GM21423 (cell line): ENCODE results near the gene BAHCC1.

Experiments used
- ATAC-seq: cut with Tn5 transposase; IDR thresholded peaks from one replicate; pipeline ENCODE4 v1.9.1; 2021; ENCODE audit warnings: mild to moderate bottlenecking, moderate library complexity; ENCODE audit not compliant: unreplicated experiment

BAHCC1 gene

DNA sequence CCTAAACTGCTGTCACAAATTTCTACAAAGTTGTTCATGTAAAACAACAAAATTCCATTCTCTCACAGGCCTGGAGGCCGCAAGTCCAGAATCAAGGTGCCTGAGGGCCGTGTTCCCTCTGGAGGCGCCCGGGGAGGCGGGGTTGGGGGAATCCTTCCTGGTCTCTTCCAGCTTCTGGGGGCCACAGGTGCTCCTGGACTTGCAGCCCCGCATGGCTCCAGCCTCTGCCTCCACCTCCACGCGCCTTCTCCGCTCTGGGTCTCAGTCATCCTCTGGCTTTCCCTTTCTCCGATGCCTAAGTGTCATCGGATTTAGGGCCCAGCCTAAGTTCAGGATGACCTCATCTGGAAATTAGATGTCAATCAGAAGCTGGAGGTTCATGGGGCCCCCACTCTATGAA lies 28.6 kb upstream of the BAHCC1 start:
- ATAC-seq: no peak

GRCh38 chr17:81367171-81367570 lies 28.1 kb upstream of the BAHCC1 start:
- no peak for ATAC-seq

DNA sequence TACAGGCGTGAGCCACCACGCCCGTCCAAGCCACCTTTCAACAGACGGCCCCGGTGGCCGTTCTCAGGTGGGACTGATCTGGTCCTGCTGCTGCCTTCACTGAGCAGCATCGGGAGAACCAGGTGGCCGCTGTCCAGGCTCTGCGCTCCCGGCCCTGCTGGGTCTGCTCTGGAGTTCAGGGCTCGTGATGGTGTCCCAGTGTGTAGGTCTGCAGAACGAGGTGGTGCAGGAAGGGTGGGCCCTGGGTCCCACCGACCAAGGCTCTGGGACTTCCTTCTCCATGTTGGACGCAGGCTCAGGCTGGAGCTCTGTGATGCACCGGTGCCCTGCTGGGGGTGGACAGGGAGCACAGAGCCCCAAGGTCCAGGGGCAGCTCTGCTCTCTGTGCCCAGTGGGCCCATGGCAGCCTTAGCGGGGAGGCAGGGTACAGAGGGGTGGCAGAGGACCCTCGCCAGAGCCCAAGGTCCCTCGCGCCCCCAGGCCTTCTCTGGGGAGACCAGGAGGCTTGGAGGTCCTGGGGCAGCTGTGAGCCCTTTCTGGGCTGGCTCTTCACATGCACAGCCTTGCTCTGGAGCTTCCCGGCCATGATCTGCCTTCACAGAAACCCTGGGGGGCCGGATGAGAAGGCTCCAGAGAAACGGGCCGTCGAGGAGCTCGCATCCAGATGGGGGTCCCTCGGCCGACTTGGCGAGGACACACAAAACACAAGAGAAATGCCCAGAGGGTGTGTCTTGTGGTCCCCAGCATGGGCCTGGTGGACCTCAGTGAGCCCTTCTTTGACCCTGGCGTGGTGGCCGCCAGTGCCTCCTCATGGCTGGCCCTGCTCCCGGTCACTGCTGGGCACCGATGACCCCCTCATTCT lies 26.9 kb upstream of the BAHCC1 start:
- ATAC-seq: no peak

- ATAC-seq: no peak
Measured at GRCh38 chr17:81370294-81370693, 25.0 kb upstream of the BAHCC1 start.

DNA sequence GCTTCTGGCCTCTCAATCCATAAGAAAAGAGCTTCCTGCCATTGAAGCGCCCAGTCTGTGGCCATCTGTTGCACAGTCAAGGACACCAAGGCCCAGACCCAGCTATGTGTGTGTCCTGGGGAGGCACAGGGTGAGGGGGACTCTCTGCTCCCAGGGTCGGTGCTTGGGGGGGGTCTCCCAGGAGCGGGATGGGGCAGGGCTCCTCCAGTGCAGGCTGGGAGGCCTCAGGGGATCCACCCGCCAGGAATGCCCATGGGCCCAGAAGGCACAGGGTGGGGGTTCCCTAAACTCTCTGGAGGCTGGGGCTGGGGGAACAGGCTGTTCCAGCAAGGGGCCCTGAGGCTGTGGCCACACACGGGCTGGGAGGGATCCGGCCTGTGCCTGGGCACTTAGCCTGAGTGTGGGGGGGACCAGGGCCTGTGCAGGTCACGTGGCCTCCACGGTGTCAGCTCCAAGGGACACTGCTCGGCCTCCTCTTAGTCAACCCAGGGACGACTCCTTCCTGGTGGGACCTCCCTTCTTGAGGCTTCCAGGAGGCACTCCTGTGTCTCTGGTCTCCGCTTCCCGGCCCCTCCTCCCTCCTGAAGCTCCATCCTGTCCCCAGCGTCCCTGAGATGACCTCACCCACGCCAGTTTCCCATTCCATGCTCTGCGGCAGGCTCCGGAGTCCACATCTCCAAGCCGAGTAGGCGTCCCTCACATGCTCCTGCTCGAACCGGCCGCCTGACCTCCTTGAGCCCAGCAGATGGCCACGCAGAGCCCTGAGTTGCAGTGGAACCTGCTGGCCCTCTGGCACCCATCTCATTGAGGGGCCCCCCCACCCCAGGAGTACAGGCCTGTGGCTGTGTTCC lies 23.1 kb upstream of the BAHCC1 start:
- ATAC-seq: no peak

DNA sequence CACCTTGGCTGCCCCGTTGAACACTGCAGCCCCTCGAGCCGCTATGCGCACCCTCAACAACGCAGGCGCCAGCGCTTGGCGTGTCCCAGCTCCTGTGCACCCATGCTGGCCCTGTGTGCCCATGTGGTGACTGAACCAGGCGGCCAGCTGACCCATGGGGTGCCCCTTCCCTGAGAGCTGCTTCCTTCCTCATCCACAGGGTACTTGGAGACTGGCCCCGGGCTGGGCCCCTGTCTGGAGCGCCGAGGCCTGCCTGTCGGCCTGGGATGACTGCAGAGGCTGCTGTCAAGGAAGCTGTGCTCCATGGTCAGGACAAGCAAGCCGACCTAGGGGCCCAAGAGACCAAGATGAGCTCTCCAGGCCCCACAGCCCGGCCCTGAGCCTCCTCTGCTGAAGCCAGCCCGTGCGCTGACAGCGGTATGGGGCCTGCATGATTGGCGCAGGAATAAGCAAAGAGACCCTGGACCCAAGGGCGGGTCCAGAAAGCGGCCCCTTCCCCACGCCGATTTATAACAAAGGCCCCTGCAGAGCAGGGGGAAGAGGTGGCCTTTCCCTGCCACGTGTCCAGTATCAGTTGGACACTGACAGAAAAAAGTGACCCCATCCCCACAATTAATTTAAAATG lies 21.6 kb upstream of the BAHCC1 start:
- ATAC-seq: no peak

- ATAC-seq: no peak
Measured at GRCh38 chr17:81374890-81375289, 20.4 kb upstream of the BAHCC1 start.

GRCh38 chr17:81376946-81377714 lies 18.1 kb upstream of the BAHCC1 start:
- no peak for ATAC-seq

DNA sequence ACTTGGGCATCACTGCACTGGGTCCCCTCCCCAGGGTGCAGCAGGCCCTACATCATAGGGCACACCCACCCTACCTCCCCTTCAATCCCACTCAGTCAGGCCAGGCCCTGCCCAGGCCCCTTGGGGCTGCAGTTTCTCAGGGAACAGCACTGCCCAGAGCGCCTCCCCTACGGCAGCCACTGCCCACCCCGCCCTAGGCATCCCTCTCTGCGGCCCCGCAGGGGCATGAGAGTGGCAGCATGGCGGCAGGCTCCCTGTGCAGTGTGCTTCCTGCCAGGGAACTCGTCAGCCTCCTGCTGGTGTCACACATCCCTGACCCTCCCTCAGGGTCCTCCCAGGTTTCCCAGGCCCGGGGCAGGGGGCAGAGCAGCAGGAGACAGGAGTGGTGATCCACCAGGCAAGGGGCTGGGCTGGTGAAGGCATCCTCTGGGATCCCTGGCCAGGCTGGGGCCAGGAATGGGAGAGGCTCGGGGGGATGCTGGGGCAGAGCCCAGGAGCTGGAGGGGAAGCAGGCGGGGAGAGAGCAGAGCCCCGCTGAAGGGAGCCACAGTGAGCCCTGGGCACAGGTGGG lies 16.2 kb upstream of the BAHCC1 start:
- ATAC-seq: no peak

DNA sequence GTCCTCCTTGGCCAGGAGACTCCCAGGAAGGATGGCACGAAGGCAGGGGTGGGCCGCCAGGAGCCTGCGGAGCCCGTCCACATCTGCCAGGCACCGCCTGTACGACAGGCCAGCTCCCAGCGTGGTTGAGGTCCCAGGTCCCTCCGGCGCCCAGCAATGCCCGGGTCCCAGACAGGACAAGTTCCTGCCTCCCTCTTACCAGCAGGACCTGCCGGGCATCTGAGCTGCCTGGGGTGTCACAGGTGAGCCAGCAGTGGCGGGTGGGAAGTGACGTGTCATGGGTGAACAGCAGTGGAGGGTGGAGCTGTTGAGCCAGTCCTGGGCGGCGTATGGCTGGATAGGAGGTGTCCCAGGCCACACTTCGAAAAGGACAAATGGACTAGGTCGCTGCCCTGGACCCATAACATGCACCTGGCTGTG lies 15.7 kb upstream of the BAHCC1 start:
- ATAC-seq: no peak

DNA sequence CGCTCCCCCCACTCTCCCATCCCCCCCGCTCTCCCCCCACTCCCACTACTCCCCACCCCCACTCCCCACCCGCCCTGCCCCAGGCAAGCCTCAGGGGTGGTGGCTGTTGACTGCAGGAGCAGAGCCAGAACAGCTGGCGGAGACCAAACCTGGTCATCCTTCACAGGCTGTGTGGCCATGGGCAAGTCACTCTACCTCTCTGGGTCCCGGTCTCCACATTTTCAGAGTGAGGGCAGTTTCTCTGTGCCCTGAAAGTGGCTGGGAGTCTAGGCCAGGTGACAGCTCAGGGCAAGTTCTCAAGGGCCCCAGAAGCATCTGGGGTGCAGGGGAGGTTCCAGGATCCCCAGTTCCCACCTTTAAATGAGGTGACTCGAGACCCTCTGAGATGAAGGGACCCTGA lies 15.1 kb upstream of the BAHCC1 start:
- no peak for ATAC-seq

DNA sequence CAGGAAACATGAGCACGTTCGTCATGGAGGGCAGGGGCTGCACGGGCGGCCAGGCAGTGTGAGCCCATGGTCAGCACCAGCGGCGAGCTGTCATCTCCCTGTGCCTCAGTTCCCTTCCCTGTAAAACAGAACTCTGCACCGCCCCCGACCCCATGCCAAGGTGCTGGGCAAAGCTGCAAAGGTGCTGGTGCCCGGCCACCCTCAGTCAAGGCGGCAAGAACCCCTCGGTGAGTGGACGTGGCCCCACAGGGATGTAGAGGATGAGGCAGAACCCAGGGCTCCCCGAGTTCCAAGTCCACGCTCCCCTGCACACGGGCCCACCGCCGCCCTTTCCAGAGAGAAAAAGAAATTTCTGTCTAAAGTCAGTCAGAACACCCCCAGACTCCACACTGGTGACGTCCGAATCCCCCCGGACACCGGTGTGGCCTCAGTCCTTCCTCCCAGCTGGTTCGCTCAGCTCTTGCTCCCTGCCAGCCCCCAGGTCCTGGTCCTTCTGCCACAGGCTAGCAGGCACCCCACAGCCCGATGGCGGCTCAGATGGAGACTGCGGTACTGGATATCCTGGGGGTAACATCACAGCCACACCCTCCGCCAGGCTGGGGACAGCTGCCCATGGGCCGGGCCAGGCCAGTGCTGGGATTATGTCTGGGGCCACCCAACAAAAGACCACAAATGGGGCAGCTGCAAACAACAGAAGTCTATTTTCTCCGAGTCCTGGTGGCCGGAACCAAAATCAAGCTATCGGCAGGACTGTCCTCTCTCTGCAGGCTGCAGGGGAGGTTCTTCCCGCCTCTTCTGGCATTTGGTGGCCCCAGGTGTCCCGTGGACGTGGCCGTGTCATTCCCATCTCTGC lies 14.4 kb upstream of the BAHCC1 start:
- no peak for ATAC-seq

DNA sequence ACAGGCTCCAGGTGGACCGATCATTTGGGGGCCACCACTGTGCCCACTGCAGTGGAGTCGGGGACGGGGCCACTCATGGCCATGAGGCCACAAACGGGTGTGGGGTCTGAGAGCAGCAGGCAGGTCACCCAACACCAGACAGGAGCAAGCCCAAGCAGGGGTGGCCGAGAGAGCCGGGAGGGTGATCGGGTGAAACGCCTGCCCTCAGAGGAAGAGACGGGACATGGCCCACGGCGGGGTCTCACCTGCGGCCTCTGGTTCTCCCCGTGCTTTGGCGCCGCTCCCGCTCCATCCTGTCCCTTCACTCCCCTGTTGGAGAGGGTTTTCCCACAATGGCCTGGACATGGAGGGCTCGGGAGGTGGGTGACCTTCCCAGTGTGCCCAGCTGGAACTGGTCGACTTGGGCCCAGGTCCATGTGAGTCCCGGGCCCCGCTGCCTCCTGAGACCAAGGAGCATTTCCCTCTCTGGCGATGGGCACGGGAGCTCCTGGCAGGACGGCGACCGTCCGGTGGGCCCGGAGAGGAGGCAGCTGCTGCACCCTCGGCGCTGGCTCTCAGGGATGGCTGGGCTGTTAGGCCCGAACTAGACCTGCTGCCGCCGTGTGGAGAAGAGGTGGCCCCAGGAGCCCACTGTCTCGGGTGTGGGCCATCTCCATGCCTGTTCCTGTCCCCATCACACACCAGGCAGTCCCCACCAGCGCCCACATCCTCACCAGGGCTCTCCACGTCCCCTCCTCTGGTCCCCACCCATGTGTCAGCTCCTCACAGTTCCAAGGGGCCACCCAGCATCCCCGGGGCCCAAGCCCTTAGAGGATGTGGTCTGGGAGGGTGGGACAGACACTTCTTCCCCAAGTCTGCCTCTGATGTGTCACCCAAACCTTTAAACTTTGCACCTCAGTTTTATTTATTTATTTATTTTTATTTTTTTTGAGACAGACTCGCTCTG lies 13.4 kb upstream of the BAHCC1 start:
- ATAC-seq: no peak

DNA sequence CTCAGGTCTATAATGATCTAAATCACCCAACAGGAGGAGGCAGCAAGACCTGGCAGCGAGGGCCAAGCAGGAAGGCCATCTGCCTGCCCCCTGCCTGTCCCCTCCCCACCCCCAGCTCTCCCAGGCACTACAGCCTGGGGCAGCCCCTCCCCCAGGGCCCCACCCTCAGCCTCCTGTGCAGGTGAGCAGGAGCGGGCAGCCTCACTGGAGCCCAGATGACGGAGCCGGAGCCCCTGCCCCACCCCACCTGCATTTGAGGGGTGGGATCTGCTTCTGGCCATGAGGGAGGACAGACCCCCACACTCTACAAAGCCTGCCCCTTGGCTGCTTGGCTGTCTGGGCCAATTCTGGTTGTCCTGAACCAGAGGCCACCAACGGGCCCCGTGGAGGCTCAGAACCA lies 12.4 kb upstream of the BAHCC1 start:
- ATAC-seq: no peak

GRCh38 chr17:81383504-81384421 lies 11.5 kb upstream of the BAHCC1 start:
- ATAC-seq: no peak

GRCh38 chr17:81384929-81385319 lies 10.3 kb upstream of the BAHCC1 start:
- ATAC-seq: no peak

- ATAC-seq: no peak
Measured at GRCh38 chr17:81385320-81386111, 9.7 kb upstream of the BAHCC1 start.
